Natural killer cell (primary cell): ENCODE results near the gene LCP2. TPM values are rescaled to one million over a fixed set of nuclear protein-coding genes. Genes with fewer than 3 reads are reported as not detected.
A peak's percentile ranks its signal among the peaks of the same experiment; 100 is the strongest.

Experiments
- ATAC-seq, 3 donors: fragments of 150-1000 bp in 2 of 3; fragments of 200-7000 bp in 1 of 3; cut with Tn5 transposase; 1 replicate in 1 of 3; 2 replicates in 2 of 3; pipeline ENCODE4 v1.10.0; 2021; ENCODE audit warnings: mild to moderate bottlenecking in 2 of 3, moderate library complexity in 2 of 3
- DNase-seq, 2 donors: peaks; one replicate each; pipeline versions ENCODE4 v3.0.0 to v3.0.0-alpha.2; 2013 to 2021; ENCODE audit warnings: mixed read lengths in 1 of 2
- H3K27ac ChIP-seq: one replicate; pipeline ENCODE4 v1.5.1; 2013; ENCODE audit warnings: mild to moderate bottlenecking, low read length
- H3K27me3 ChIP-seq: one replicate; pipeline ENCODE4 v1.6.1; 2013; ENCODE audit warnings: low read length; ENCODE audit not compliant: control insufficient read depth, insufficient read depth
- H3K36me3 ChIP-seq: one replicate; pipeline ENCODE4 v1.6.1; 2013; ENCODE audit warnings: low read length; ENCODE audit not compliant: control insufficient read depth, insufficient read depth
- H3K4me1 ChIP-seq: one replicate; pipeline ENCODE4 v1.6.1; 2013; ENCODE audit warnings: low read length; ENCODE audit not compliant: control insufficient read depth, insufficient read depth
- H3K4me3 ChIP-seq: one replicate; pipeline ENCODE4 v1.5.1; 2013; ENCODE audit warnings: low read length
- H3K9me3 ChIP-seq: one replicate; pipeline ENCODE4 v1.6.1; 2013; ENCODE audit warnings: low read length; ENCODE audit not compliant: control insufficient read depth, insufficient read depth
- H3K27ac Mint-ChIP-seq, 2 donors: one replicate each; pipeline ENCODE4 v1.8.0; 2022; ENCODE audit warnings: mild to moderate bottlenecking in 2 of 2, mixed read lengths in 2 of 2, moderate library complexity in 1 of 2
- H3K27me3 Mint-ChIP-seq, 2 donors: one replicate each; pipeline ENCODE4 v1.8.0; 2022; ENCODE audit warnings: low read depth in 2 of 2, mixed read lengths in 2 of 2
- H3K36me3 Mint-ChIP-seq: one replicate; pipeline ENCODE4 v1.8.0; 2022; ENCODE audit warnings: mixed read lengths
- H3K4me1 Mint-ChIP-seq, 2 donors: one replicate each; pipeline ENCODE4 v1.8.0; 2022; ENCODE audit warnings: mixed read lengths in 2 of 2
- H3K4me3 Mint-ChIP-seq: one replicate; pipeline ENCODE4 v1.8.0; 2022; ENCODE audit warnings: mild to moderate bottlenecking, moderate library complexity, mixed read lengths
- H3K9me3 Mint-ChIP-seq, 2 donors: one replicate each; pipeline ENCODE4 v1.8.0; 2022; ENCODE audit warnings: mixed read lengths in 2 of 2
- CTCF ChIP-seq: fragments of 200-600 bp; IDR thresholded peaks from one replicate; pipeline ENCODE4 v1.8.0; 2022; ENCODE audit warnings: antibody characterized with exemption
- WGBS: methylation state at CpG from one replicate; pipeline ENCODE4 v1.1.7; 2013; ENCODE audit warnings: missing lambda C conversion rate; ENCODE audit not compliant: insufficient coverage; 5-methylcytosine and 5-hydroxymethylcytosine counted together
- intact Hi-C: fragments of 100-400 bp; cut with micrococcal nuclease; formaldehyde crosslinking; loops from one replicate; pipeline ENCODE4 v1.14.2; 2022
- total RNA-seq, 4 donors: library from RNA; stranded (reverse); fragments of 120-200 nt in 1 of 4; gene quantifications; one replicate each; pipeline versions ENCODE4 v1.2.3 to v1.2.4, GENCODE V29; 2013 to 2022

The LCP2 gene
- total RNA-seq, 3 donors from 2014 or later (not counting 1 experiment from before 2014, with no cell fraction given): 376 to 488 (median 450) TPM

- WGBS: 5% methylated on average over 1 of the region's 4 CpGs
- Histone ChIP-seq H3K36me3 (no peaks in the 10 kb centered on the region), H3K4me3 (no peak overlapping the region), H3K9me3 (no peaks in the 10 kb centered on the region), H3K27ac (no peak overlapping the region), H3K4me1 (peaks cover 48% of the 10 kb centered on the region), H3K27me3 (no peaks in the 10 kb centered on the region)
- H3K27me3 Mint-ChIP-seq: no peaks in the 10 kb centered on the region
- H3K4me3 Mint-ChIP-seq: no peak overlapping the region
- intact Hi-C loops: no loop called here
- H3K36me3 Mint-ChIP-seq: no peaks in the 10 kb centered on the region
- H3K4me1 Mint-ChIP-seq: peaks cover 0 to 3% of the 10 kb centered on the region in 2 donors
- H3K9me3 Mint-ChIP-seq: no peaks in the 10 kb centered on the region
- TF ChIP-seq CTCF: no peak
- no peak overlapping the region for H3K27ac Mint-ChIP-seq
- ATAC-seq (no peak), DNase-seq (no peak)
Observed at GRCh38 chr5:170327168-170327567, 29.6 kb upstream of the LCP2 start.

GRCh38 chr5:170319301-170319700, 21.7 kb upstream of the LCP2 start:
- ATAC-seq: no peak
- Mint-ChIP-seq H3K9me3 (no peaks in the 10 kb centered on the region), H3K4me1 (peaks cover 7 to 8% of the 10 kb centered on the region in 2 donors), H3K27ac (no peak overlapping the region), H3K4me3 (no peak overlapping the region), H3K36me3 (no peaks in the 10 kb centered on the region), H3K27me3 (no peaks in the 10 kb centered on the region)
- 57% methylated on average over 5 of the region's 5 CpGs for WGBS
- intact Hi-C loops: no loop called here
- TF ChIP-seq CTCF: no peak
- Histone ChIP-seq H3K9me3 (no peaks in the 10 kb centered on the region), H3K4me1 (peaks cover 5% of the 10 kb centered on the region), H3K4me3 (no peak overlapping the region), H3K27ac (no peak overlapping the region), H3K27me3 (no peaks in the 10 kb centered on the region), H3K36me3 (no peaks in the 10 kb centered on the region)
- peak in 1 of 2 donors; percentile 34 for DNase-seq

GRCh38 chr5:170317499-170317898, 19.9 kb upstream of the LCP2 start:
- no peak for ATAC-seq
- WGBS: 100% methylated on average over 1 of the region's 3 CpGs
- H3K9me3 ChIP-seq: no peaks in the 10 kb centered on the region
- no peak overlapping the region for H3K4me3 Mint-ChIP-seq
- H3K36me3 Mint-ChIP-seq: no peaks in the 10 kb centered on the region
- H3K27me3 Mint-ChIP-seq: no peaks in the 10 kb centered on the region
- no peak for DNase-seq
- intact Hi-C loops: no loop called here
- H3K27ac ChIP-seq: no peak overlapping the region
- H3K27ac Mint-ChIP-seq: no peak overlapping the region
- H3K36me3 ChIP-seq: no peaks in the 10 kb centered on the region
- H3K9me3 Mint-ChIP-seq: no peaks in the 10 kb centered on the region
- H3K27me3 ChIP-seq: no peaks in the 10 kb centered on the region
- TF ChIP-seq CTCF: no peak
- peaks cover 12% of the 10 kb centered on the region for H3K4me1 ChIP-seq
- H3K4me3 ChIP-seq: no peak overlapping the region
- peaks cover 11 to 13% of the 10 kb centered on the region in 2 donors for H3K4me1 Mint-ChIP-seq

GRCh38 chr5:170316937-170317336, 19.4 kb upstream of the LCP2 start:
- Histone ChIP-seq H3K27me3 (no peaks in the 10 kb centered on the region), H3K27ac (no peak overlapping the region), H3K36me3 (no peaks in the 10 kb centered on the region), H3K9me3 (no peaks in the 10 kb centered on the region), H3K4me1 (peaks cover 18% of the 10 kb centered on the region), H3K4me3 (no peak overlapping the region)
- H3K27me3 Mint-ChIP-seq: no peaks in the 10 kb centered on the region
- no peaks in the 10 kb centered on the region for H3K36me3 Mint-ChIP-seq
- DNase-seq (no peak), ATAC-seq (no peak)
- intact Hi-C loops: no loop called here
- 100% methylated on average over 4 of the region's 4 CpGs for WGBS
- no peaks in the 10 kb centered on the region for H3K9me3 Mint-ChIP-seq
- H3K4me1 Mint-ChIP-seq: peaks cover 17 to 18% of the 10 kb centered on the region in 2 donors
- no peak overlapping the region for H3K4me3 Mint-ChIP-seq
- TF ChIP-seq CTCF: no peak
- H3K27ac Mint-ChIP-seq: no peak overlapping the region
